SK-N-SH (cell line): ENCODE results near the gene POLR1E.

ENCODE experiments used
- CTCF ChIP-seq: fragments of 200-600 bp; sonication (generic); IDR thresholded peaks from 2 replicates; pipeline ENCODE4 v1.6.1; 2017; ENCODE audit warnings: antibody characterized with exemption, mild to moderate bottlenecking, moderate library complexity
- EP300 ChIP-seq, 2 experiments: IDR thresholded peaks; 2 replicates each; pipeline versions ENCODE4 v1.4.0 to v1.6.1; 2012; ENCODE audit warnings: borderline replicate concordance in 1 of 2, low read depth in 1 of 2, low read length in 1 of 2
- RCOR1 ChIP-seq: fragments of 150-350 bp; IDR thresholded peaks from 2 replicates; pipeline ENCODE4 v1.6.1; 2017; ENCODE audit warnings: antibody characterized with exemption, low read length
- YY1 ChIP-seq: IDR thresholded peaks from 2 replicates; pipeline ENCODE4 v1.4.0; 2012; ENCODE audit warnings: low read depth, mild to moderate bottlenecking

- TF ChIP-seq EP300 (IDR thresholded peaks at IDR 0.05; ENCODE audit: borderline replicate concordance in 1 of 2, low read depth in 1 of 2, low read length in 1 of 2) (no peak), CTCF (no peak), RCOR1 (no peak), YY1 (no peak)
Measured at GRCh38 chr9:37551468-37551867, 65.7 kb downstream of the POLR1E start.
